ENCODE data around the gene PRKACB.

GRCh38 chr1:84170171-84170570 lies 26.1 kb downstream of the PRKACB start:
- TF ChIP-seq CTCF (IDR thresholded peaks at IDR 0.05): no peak
- TF ChIP-seq POLR2A (IDR thresholded peaks at IDR 0.05): no peak
